BE2C (cell line): Measurements from ENCODE around the gene PPM1L.
A peak's percentile ranks its signal among the peaks of the same experiment; 100 is the strongest.

Experiments used
- DNase-seq: peaks from one replicate; pipeline ENCODE4 v3.0.0-alpha.2; 2020
- H3K27me3 ChIP-seq: fragments of 250-450 bp; sonication (Bioruptor Pico); 2 replicates; pipeline ENCODE4 v1.5.1; 2020; ENCODE audit warnings: mild to moderate bottlenecking
- H3K36me3 ChIP-seq: fragments of 250-450 bp; sonication (Bioruptor Pico); 2 replicates; pipeline ENCODE4 v1.5.1; 2020; ENCODE audit warnings: mild to moderate bottlenecking
- H3K4me1 ChIP-seq: fragments of 250-450 bp; sonication (Bioruptor Pico); 2 replicates; pipeline ENCODE4 v1.5.1; 2020
- H3K4me3 ChIP-seq: 2 replicates; pipeline ENCODE4 v1.5.1; 2011; ENCODE audit warnings: low read depth, low read length
- H3K9me3 ChIP-seq: fragments of 250-450 bp; sonication (Bioruptor Pico); 2 replicates; pipeline ENCODE4 v1.5.1; 2020
- CTCF ChIP-seq: IDR thresholded peaks from 2 replicates; pipeline ENCODE4 v1.5.1; 2012; ENCODE audit warnings: mild to moderate bottlenecking, low read depth, low read length

The PPM1L gene

GRCh38 chr3:161042023-161042501 lies 286.0 kb downstream of the PPM1L start:
- H3K27me3 ChIP-seq: no peaks in the 10 kb centered on the region
- no peak overlapping the region for H3K4me3 ChIP-seq
- no peak for DNase-seq
- no peaks in the 10 kb centered on the region for H3K36me3 ChIP-seq
- no peaks in the 10 kb centered on the region for H3K9me3 ChIP-seq
- TF ChIP-seq CTCF: no peak
- no peaks in the 10 kb centered on the region for H3K4me1 ChIP-seq

- no peaks in the 10 kb centered on the region for H3K9me3 ChIP-seq
- H3K4me1 ChIP-seq: no peaks in the 10 kb centered on the region
- no peak for DNase-seq
- H3K4me3 ChIP-seq: no peak overlapping the region
- H3K36me3 ChIP-seq: no peaks in the 10 kb centered on the region
- no peaks in the 10 kb centered on the region for H3K27me3 ChIP-seq
- TF ChIP-seq CTCF: no peak
Measured at GRCh38 chr3:161043336-161044035, 287.5 kb downstream of the PPM1L start.

GRCh38 chr3:161049683-161050248 lies 293.7 kb downstream of the PPM1L start:
- Histone ChIP-seq H3K4me3 (no peak overlapping the region), H3K27me3 (no peaks in the 10 kb centered on the region)

GRCh38 chr3:161050935-161051334 lies 294.9 kb downstream of the PPM1L start:
- H3K4me1 ChIP-seq: peaks cover 5% of the 10 kb centered on the region
- no peak for TF ChIP-seq CTCF
- no peaks in the 10 kb centered on the region for H3K9me3 ChIP-seq
- no peaks in the 10 kb centered on the region for H3K27me3 ChIP-seq
- H3K4me3 ChIP-seq: no peak overlapping the region
- no peak for DNase-seq
- H3K36me3 ChIP-seq: no peaks in the 10 kb centered on the region

More at GRCh38 chr3:161049683-161050248, 293.7 kb downstream of the PPM1L start:
- Histone ChIP-seq H3K36me3 (no peaks in the 10 kb centered on the region), H3K9me3 (no peaks in the 10 kb centered on the region), H3K4me1 (no peaks in the 10 kb centered on the region; the same call in 1 of the 2 replicates)
- peak; percentile 22 for DNase-seq
- TF ChIP-seq CTCF: no peak

- Histone ChIP-seq H3K9me3 (no peaks in the 10 kb centered on the region), H3K27me3 (no peaks in the 10 kb centered on the region), H3K36me3 (no peaks in the 10 kb centered on the region)
Measured at GRCh38 chr3:161051856-161052255, 295.8 kb downstream of the PPM1L start.

More at GRCh38 chr3:161051856-161052255, 295.8 kb downstream of the PPM1L start:
- DNase-seq: no peak
- H3K4me3 ChIP-seq: no peak overlapping the region
- H3K4me1 ChIP-seq: peaks cover 6% of the 10 kb centered on the region
- TF ChIP-seq CTCF: no peak
